Activated CD8-positive, alpha-beta memory T cell treated with anti-CD3 and anti-CD28 coated beads for 1 hour (primary cell): ENCODE measurements around the gene DHCR24.

ENCODE experiments used
- DNase-seq, 2 donors: peaks; one replicate each; pipeline ENCODE4 v3.0.0-alpha.2; 2020; ENCODE audit warnings: low read depth in 1 of 2; ENCODE audit errors: extremely low read depth in 1 of 2

The DHCR24 gene

GRCh38 chr1:54818461-54819194 is 68.4 kb downstream of the DHCR24 start:
- DNase-seq, result no peak

GRCh38 chr1:54816951-54817350 is 70.0 kb downstream of the DHCR24 start:
- DNase-seq, result no peak

GRCh38 chr1:54816130-54816529 is 70.9 kb downstream of the DHCR24 start:
- DNase-seq, result no peak

- DNase-seq, result no peak
Observed at GRCh38 chr1:54815086-54815876, 71.7 kb downstream of the DHCR24 start.

GRCh38 chr1:54814571-54814970 is 72.4 kb downstream of the DHCR24 start:
- no peak for DNase-seq

- no peak for DNase-seq
Observed at GRCh38 chr1:54814126-54814498, 72.9 kb downstream of the DHCR24 start.

- no peak for DNase-seq
Observed at GRCh38 chr1:54813485-54814125, 73.4 kb downstream of the DHCR24 start.

- DNase-seq, result no peak
Observed at GRCh38 chr1:54812801-54813484, 74.1 kb downstream of the DHCR24 start.

GRCh38 chr1:54811739-54812655 is 75.0 kb downstream of the DHCR24 start:
- no peak for DNase-seq

- DNase-seq, result no peak
Observed at GRCh38 chr1:54811066-54811465, 75.9 kb downstream of the DHCR24 start.

GRCh38 chr1:54810153-54810942 is 76.6 kb downstream of the DHCR24 start:
- peak; percentile 24 to 45 for DNase-seq

GRCh38 chr1:54809496-54810074 is 77.4 kb downstream of the DHCR24 start:
- DNase-seq, result no peak

- no peak for DNase-seq
Observed at GRCh38 chr1:54808443-54809207, 78.4 kb downstream of the DHCR24 start.

GRCh38 chr1:54807756-54808155 is 79.2 kb downstream of the DHCR24 start:
- DNase-seq, result no peak

- peak in 1 of 2 donors; percentile 12 for DNase-seq
Observed at GRCh38 chr1:54806931-54807611, 79.9 kb downstream of the DHCR24 start.

- no peak for DNase-seq
Observed at GRCh38 chr1:54805981-54806381, 81.0 kb downstream of the DHCR24 start.

- no peak for DNase-seq
Observed at GRCh38 chr1:54805466-54805865, 81.5 kb downstream of the DHCR24 start.
